GM21447 (cell line): Measurements from ENCODE around the gene ARSG.
"Not testable (repeated sequence)": the region's sequence is repeated elsewhere in the genome, so short reads cannot be mapped to it uniquely, and the experiment has no call there.

Source experiments
- ATAC-seq: cut with Tn5 transposase; IDR thresholded peaks from one replicate; pipeline ENCODE4 v1.9.1; 2021; ENCODE audit not compliant: unreplicated experiment

Gene ARSG

GRCh38 chr17:68276339-68276738 lies 15.0 kb upstream of the ARSG start:
- ATAC-seq, result not testable (repeated sequence)

- ATAC-seq, result no peak
These were observed 13.5 kb upstream of the ARSG start for GRCh38 chr17:68277807-68278206.

- ATAC-seq, result not testable (repeated sequence)
These were observed 9.3 kb upstream of the ARSG start for GRCh38 chr17:68281965-68282364.

GRCh38 chr17:68288375-68288774 lies 2.9 kb upstream of the ARSG start:
- ATAC-seq, result no peak

DNA sequence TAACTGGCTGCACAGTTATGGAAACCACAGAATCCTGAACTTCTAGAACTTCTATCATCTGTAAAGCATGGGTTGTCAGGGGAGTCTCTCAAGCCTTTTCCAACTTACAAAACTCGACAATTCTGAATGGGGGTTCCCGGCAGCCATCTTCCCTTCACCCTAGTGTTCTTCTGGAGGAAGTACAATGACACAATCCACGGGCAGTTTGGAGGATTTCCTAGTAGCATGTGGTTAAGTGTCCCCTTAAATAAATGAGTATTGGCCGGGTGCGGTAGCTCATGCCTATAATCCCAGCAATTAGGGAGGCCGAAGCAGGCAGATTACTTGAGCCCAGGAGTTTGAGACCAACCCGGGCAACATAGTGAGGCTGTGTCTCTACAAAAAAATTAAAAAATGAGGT lies 2.5 kb upstream of the ARSG start:
- ATAC-seq, result no peak

DNA sequence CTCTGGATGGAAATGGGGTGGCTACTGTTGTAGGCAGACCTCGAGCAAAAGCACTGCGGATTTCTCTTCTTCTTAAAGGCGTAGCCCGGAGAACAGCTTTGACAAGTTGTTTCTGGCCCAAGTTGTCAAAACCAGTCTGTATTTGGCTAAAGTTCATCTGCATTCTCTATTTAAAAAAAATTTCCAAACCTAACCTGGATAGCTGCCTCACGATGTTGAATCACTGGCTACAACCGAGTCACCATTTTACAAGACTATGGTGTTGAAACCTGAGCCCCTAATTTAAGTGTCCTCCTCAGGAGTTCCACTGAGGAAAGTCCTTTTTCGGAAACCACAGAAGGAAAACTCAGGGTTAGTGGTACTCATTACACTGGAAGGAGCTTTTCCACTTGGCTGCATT lies 1.8 kb upstream of the ARSG start:
- ATAC-seq, result no peak

GRCh38 chr17:68289936-68290267 lies 1.4 kb upstream of the ARSG start:
- no peak for ATAC-seq

- ATAC-seq, result no peak
These were observed 884 bp upstream of the ARSG start for GRCh38 chr17:68290268-68290954.

DNA sequence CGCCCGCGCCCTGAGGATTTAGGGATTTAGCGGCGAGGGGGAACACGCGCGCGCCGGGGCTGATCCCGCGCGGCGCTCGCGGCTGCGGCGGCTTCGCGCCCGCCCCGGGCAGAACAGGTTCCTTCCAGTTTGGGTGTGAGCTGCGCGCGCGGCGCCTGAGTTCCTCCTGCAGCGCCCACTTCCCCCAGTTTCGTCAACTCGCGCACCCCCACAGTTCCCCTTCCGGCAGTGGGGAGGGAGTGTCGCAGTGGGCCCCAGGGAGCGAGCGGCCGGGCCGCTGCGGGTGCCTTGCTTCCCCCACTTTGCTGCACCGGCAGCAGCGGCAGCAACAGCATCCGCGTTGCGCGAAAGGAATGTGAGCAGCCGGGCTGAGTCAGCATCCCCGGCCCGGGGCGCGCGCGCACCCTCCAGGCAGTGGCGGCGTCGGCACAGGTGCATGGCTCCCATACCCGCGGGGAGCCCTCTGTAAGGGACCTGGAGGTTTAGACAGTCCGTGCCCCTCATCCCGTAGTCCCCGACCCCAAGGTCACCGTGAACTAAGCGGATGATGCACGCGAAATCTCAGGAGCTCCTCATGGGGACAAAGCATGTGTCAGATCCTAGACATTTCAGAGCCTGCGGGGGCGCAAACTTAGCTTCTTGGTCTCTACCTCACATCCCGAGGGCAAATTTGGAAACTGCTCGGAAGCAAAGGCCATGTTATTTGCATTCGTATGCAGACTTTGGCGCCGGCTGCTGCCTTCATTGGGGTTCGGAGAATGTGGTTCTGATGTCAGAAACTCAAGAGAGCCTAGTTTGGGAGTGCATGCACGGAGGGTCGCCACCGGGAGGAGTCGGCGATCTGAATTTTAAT lies 767 bp downstream of the ARSG start:
- ATAC-seq, result peak; percentile 57

GRCh38 chr17:68292689-68293040 lies 1.4 kb downstream of the ARSG start:
- no peak for ATAC-seq

DNA sequence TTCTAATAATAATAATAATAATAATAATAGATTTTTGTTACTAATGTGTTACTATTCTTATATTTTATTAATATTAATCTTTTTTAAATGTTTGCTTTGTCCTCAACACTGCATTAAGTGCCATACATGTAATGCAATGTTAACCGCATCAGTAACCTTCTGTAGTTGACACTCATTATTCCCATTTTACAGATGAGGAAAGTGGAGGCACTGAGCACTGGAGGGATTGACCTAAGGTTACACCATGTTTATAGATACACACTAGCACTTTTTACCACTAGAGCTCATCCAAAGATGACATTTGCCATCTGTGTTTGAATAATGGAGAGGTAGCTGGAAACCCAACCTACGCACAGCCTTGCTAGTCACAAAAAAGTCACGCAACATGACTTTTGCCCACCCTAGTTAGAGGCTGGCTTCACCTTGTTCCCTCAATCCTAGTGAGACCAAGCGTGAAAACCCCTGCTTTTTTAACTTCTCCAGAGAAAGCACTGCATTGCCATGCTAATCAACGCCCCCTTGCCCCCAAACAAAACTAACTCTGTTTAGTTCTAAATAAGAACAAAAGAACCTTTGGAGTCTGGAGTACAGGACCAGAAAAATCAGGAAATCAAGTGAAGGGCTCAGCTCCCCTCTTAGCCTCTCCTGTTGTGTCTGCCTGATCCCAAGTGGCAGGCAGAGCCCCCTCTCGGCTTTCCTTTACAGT lies 2.3 kb downstream of the ARSG start:
- no peak for ATAC-seq

- no peak for ATAC-seq
These were observed 2.9 kb downstream of the ARSG start for GRCh38 chr17:68294196-68294555.

- ATAC-seq, result no peak
These were observed 3.3 kb downstream of the ARSG start for GRCh38 chr17:68294617-68295016.

DNA sequence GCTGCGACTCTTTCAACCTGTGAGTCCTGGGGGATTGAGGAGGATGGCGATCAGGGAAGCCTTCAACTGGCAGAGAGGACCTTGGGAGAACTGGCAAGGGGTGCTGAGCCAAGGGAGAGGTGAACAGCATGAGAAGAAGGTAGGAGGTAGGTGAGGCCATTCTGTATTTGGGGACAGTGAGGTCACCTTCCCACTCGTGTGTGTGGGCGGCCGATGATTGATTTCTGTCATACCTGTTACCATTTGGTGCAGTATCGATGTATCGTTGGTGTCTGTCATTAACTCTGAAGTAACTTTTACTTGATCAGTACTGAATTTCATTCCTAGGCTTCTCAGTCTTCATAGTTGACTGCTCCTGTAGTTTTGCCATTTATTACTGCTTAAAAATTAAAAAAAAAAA lies 3.8 kb downstream of the ARSG start:
- no peak for ATAC-seq

- no peak for ATAC-seq
These were observed 5.2 kb downstream of the ARSG start for GRCh38 chr17:68296217-68297191.

DNA sequence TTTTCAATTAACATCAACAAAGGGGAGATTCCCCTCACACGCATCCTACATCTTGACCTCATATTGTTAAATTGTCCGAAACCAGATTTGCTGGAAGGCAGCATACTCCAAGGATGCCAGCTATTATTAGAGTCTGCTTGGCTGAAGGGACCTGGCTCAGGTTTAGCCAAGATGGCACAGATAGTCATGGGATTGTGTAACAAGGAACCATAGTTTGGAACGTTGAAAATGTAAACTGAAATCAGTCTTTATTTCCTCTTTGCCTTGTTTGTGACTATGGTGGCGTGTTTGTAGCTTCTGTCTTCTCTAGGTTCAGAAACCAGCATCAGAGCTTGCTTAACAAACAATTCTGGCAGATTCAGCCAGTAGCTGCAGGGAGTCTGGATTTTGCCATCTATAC lies 5.9 kb downstream of the ARSG start:
- ATAC-seq, result no peak

GRCh38 chr17:68298601-68299000 lies 7.3 kb downstream of the ARSG start:
- no peak for ATAC-seq

DNA sequence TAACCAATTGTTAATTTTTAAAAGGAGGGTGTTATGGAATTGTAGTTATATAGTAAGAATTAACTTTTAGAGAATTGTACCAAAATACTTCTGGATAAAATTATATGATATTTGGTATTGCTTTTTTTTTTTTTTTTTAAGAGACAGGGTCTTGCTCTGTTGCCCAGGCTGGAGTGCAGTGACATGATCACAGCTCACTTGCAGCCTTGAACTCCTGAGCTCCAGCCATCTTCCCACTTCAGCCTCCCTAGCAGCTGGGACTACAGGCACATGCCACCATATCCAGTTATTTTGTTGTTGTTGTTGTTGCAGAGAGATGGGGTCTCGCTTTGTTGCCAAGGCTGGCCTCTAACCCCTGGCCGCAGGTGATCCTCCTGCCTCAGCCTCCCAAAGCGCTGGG lies 8.5 kb downstream of the ARSG start:
- ATAC-seq, result no peak

DNA sequence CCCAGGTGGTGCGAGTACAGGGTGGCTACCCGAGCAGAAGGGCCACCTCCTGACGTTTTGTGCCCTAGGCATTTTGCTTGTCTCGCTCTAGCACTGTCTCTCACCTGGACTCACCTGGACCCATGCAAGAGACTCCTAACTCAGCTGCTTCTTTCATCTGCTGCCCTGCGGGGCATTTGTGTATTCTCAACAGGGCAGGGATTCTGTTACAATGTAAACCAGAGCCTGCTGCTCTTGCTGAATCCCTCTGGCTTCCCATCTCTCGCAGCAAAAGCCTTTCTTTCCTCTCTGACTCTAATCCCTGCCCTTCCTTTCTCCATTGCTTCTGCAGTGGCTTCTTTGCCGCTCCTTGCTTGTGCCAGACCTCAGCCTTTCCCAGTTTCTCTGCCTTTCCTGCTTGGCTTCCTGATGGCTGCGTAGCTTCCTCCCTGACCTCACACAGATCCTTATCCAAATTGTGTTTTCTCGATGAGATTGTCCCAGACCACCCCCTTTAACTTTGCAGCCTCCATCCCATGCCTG lies 10.2 kb downstream of the ARSG start:
- no peak for ATAC-seq

- ATAC-seq, result no peak
These were observed 10.8 kb downstream of the ARSG start for GRCh38 chr17:68302066-68302564.

- no peak for ATAC-seq
These were observed 11.4 kb downstream of the ARSG start for GRCh38 chr17:68302666-68303065.
